Thoracic aorta (tissue), 2 donors: ENCODE measurements around the gene TTC31. TPM values are rescaled to one million over a fixed set of nuclear protein-coding genes. Genes with fewer than 3 reads are reported as not detected.

Source experiments
- ATAC-seq: fragments of 150-250 bp; one replicate; pipeline ENCODE4 v1.8.0; 2017; ENCODE audit warnings: low read depth; ENCODE audit not compliant: insufficient number of reproducible peaks, low FRiP score
- DNase-seq: peaks from one replicate; pipeline ENCODE4 v3.0.0-alpha.2; 2020; ENCODE audit warnings: low spot score
- H3K27ac ChIP-seq, 2 donors: fragments of 200-600 bp; sonication (generic); 1 replicate in 1 of 2; 2 replicates in 1 of 2; pipeline ENCODE4 v1.5.1; 2016; ENCODE audit warnings: mild to moderate bottlenecking in 2 of 2, moderate library complexity in 2 of 2
- H3K27me3 ChIP-seq: fragments of 200-600 bp; sonication (generic); replicated peaks from 2 replicates; pipeline ENCODE4 v1.6.0; 2016; ENCODE audit warnings: mild to moderate bottlenecking; ENCODE audit not compliant: insufficient read depth
- H3K36me3 ChIP-seq: fragments of 200-600 bp; sonication (generic); one replicate; pipeline ENCODE4 v1.5.1; 2016
- H3K4me1 ChIP-seq, 2 donors: fragments of 200-600 bp; sonication (generic); 1 replicate in 1 of 2; 2 replicates in 1 of 2; pipeline versions ENCODE4 v1.5.1 to v1.6.0; 2016; ENCODE audit warnings: low read depth in 2 of 2, mild to moderate bottlenecking in 1 of 2; ENCODE audit not compliant: control insufficient read depth in 1 of 2
- H3K4me3 ChIP-seq: fragments of 200-600 bp; sonication (generic); 2 replicates; pipeline ENCODE4 v1.5.1; 2016; ENCODE audit warnings: mild to moderate bottlenecking
- H3K9me3 ChIP-seq: fragments of 200-600 bp; sonication (generic); 2 replicates; pipeline ENCODE4 v1.5.1; 2016
- total RNA-seq, 2 donors: library from RNA; depleted of rRNA; stranded (reverse); fragments of >200 nt; gene quantifications; one replicate each; pipeline versions ENCODE4 v1.1.0 to v1.2.3, GENCODE V29; 2016
- TF ChIP-seq, protein P1 (sequence below): fragments of 200-600 bp; sonication (generic); IDR thresholded peaks from one replicate; pipeline ENCODE4 v1.5.1; 2019; ENCODE audit warnings: antibody characterized with exemption

Gene TTC31
- total RNA-seq, 2 donors from 2014 or later = 37.9 to 38.9 TPM

GRCh38 chr2:74503506-74504475 is 20.9 kb downstream of the TTC31 start:
- ATAC-seq (no peak), DNase-seq (no peak)
- no peaks in the 10 kb centered on the region for H3K9me3 ChIP-seq
- H3K4me1 ChIP-seq = peaks cover 17 to 47% of the 10 kb centered on the region in 2 donors
- H3K27me3 ChIP-seq = peaks cover 4% of the 10 kb centered on the region
- TF ChIP-seq, protein P1, sequence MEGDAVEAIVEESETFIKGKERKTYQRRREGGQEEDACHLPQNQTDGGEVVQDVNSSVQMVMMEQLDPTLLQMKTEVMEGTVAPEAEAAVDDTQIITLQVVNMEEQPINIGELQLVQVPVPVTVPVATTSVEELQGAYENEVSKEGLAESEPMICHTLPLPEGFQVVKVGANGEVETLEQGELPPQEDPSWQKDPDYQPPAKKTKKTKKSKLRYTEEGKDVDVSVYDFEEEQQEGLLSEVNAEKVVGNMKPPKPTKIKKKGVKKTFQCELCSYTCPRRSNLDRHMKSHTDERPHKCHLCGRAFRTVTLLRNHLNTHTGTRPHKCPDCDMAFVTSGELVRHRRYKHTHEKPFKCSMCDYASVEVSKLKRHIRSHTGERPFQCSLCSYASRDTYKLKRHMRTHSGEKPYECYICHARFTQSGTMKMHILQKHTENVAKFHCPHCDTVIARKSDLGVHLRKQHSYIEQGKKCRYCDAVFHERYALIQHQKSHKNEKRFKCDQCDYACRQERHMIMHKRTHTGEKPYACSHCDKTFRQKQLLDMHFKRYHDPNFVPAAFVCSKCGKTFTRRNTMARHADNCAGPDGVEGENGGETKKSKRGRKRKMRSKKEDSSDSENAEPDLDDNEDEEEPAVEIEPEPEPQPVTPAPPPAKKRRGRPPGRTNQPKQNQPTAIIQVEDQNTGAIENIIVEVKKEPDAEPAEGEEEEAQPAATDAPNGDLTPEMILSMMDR = no peak
- peaks cover 16% of the 10 kb centered on the region for H3K36me3 ChIP-seq
- peak overlapping the region in 1 of 2 donors; percentile 32 for H3K27ac ChIP-seq
- peak overlapping the region; percentile 80 for H3K4me3 ChIP-seq

DNA sequence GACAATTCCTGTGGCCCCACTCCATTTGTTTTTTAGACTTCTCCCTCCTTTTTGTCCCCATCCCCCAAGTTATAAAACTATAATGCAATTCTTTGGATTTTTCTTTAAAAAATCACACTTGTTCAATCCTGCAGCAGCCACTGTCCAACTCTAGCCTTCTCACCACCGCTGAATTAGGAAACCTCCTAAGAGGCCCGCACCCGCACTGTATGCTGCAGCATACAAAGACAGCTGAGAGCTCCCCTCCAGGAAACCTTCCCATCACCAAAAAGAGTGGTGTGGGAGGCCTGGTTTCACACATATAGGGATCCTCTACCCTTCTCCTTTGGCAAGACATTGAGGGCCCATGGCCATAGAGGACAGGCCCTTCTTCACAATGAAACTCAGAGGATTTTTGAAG is 21.7 kb downstream of the TTC31 start:
- H3K27me3 ChIP-seq = no peaks in the 10 kb centered on the region
- H3K4me3 ChIP-seq = no peak overlapping the region
- no peak for DNase-seq
- H3K9me3 ChIP-seq = no peaks in the 10 kb centered on the region
- H3K27ac ChIP-seq = no peak overlapping the region
- H3K4me1 ChIP-seq = peaks cover 11 to 39% of the 10 kb centered on the region in 2 donors
- no peak for ATAC-seq
- H3K36me3 ChIP-seq = peaks cover 16% of the 10 kb centered on the region
- TF ChIP-seq, protein P1 = no peak

DNA sequence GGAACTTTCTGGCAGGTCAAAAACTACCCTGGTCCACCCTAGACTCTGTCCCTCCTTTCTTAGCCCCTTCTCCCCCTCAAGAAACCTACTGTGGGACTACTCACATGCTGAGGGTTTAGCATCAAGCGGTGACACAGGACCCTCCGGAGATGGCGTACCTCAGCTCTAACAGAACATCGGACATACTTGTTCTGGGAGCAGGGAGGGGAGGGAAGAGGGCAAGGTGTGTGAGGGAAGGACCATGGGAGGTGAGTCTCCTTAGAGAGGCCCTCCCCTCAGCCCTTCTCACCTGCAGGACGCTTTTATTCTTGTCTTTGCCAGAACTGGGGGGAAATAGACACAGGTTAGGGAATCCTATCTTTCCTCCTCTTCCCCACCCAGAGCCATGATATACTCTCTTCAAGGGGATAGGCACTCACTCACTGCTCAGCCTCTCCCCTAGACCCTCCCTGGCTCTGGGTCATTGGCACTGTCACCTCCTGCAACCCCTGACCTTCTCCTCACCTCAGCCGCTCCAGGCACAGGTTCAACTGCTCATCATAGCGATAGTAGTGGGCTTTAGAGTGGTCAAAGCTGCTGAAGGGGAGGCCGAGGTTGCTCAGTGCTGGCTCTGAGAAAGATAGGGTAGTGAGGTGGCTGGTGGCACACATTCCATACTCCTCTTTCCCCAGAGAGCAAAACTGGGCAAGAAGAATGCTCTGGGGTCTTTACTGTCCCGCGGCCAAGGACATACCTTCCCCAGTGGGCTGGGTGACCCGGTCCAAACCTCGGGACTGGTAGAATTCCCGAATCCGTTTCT is 22.8 kb downstream of the TTC31 start:
- H3K36me3 ChIP-seq = peaks cover 16% of the 10 kb centered on the region
- ATAC-seq = no peak
- H3K4me3 ChIP-seq = no peak overlapping the region
- TF ChIP-seq, protein P1 = no peak
- peaks cover 11 to 35% of the 10 kb centered on the region in 2 donors for H3K4me1 ChIP-seq
- no peak overlapping the region for H3K27ac ChIP-seq
- no peaks in the 10 kb centered on the region for H3K9me3 ChIP-seq
- no peak for DNase-seq
- H3K27me3 ChIP-seq = no peaks in the 10 kb centered on the region

DNA sequence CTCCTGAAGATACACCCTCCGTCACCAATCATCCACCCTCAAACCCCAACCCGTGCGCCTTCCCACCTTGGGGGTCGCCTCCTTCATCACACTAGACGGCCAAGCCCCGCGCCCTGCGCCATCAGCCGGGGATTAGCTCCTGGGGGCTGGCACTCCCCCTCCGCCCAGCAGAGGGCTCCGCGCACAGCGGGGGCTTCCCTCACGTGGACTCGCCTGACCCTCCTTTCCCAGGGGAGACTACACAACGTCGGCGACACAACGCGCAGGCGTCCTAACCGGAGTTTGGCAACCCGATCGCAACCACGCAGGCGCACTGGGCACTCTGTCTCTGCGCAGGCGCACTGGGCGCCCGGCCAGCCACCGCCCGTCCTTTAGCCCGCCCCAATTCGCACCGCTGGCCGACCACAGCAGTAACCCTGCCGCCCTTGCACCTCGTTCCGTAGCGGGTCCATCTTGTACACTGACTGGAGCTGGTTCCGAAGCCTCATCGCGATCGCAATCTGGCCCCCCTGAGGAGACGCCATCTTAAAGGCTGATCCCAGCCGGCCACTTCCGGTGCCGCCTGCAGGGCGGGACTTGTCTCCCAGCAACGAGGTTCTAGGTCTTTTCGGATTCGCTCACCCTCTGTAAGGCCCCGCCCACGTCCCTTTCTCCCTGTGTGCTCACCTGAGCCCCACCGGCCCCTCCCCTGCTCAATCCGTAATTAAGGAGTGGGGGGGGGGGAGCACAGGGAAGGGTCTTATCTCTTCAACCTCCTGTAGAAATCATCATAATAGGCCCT is 24.5 kb downstream of the TTC31 start, which contains the start of gene PCGF1:
TSS of gene PCGF1 (minus strand) at position 551 of the 781 bp plus-strand sequence. CDS start at position 524, 27 bp downstream.
- Histone ChIP-seq H3K27me3 (peaks cover 9% of the 10 kb centered on the region), H3K4me1 (peaks cover 11 to 35% of the 10 kb centered on the region in 2 donors), H3K4me3 (peak within 1 kb of the TSS; percentile 98), H3K36me3 (peaks cover 16% of the 10 kb centered on the region), H3K27ac (peak within 1 kb of the TSS; percentile 99), H3K9me3 (no peaks in the 10 kb centered on the region)
- DNase-seq (peak; percentile 97), ATAC-seq (peak; percentile 99)
- TF ChIP-seq, protein P1 = peak; percentile 36
